Immature natural killer cell (primary cell): ENCODE results near the gene CAMK1D. TPM values are rescaled to one million over a fixed set of nuclear protein-coding genes. Genes with fewer than 3 reads are reported as not detected.

ENCODE experiments used
- DNase-seq, 3 donors: peaks; one replicate each; pipeline ENCODE4 v3.0.0; 2022; ENCODE audit warnings: mixed read lengths in 1 of 3
- H3K27ac Mint-ChIP-seq, 6 donors: one replicate each; pipeline ENCODE4 v1.8.0; 2020; ENCODE audit warnings: mixed read lengths in 6 of 6, mild to moderate bottlenecking in 5 of 6, inconsistent platforms in 4 of 6, moderate library complexity in 3 of 6
- H3K27me3 Mint-ChIP-seq, 3 donors: one replicate each; pipeline ENCODE4 v1.8.0; 2020 to 2021; ENCODE audit warnings: low read depth in 3 of 3, mild to moderate bottlenecking in 3 of 3, mixed read lengths in 3 of 3, moderate library complexity in 3 of 3, inconsistent platforms in 1 of 3
- H3K36me3 Mint-ChIP-seq, 3 donors: one replicate each; pipeline ENCODE4 v1.8.0; 2020; ENCODE audit warnings: mixed read lengths in 3 of 3, inconsistent platforms in 2 of 3, mild to moderate bottlenecking in 2 of 3
- H3K4me1 Mint-ChIP-seq, 2 donors: one replicate each; pipeline ENCODE4 v1.8.0; 2020; ENCODE audit warnings: inconsistent platforms in 2 of 2, mild to moderate bottlenecking in 2 of 2, mixed read lengths in 2 of 2, moderate library complexity in 1 of 2
- H3K4me3 Mint-ChIP-seq, 5 donors: one replicate each; pipeline ENCODE4 v1.8.0; 2020; ENCODE audit warnings: mild to moderate bottlenecking in 5 of 5, mixed read lengths in 5 of 5, inconsistent platforms in 3 of 5, moderate library complexity in 3 of 5
- H3K9me3 Mint-ChIP-seq, 6 donors: one replicate each; pipeline ENCODE4 v1.8.0; 2020; ENCODE audit warnings: mild to moderate bottlenecking in 6 of 6, mixed read lengths in 6 of 6, inconsistent platforms in 4 of 6, moderate library complexity in 3 of 6
- polyA plus RNA-seq, 3 donors: library from polyadenylated mRNA; unstranded; fragments of 300-500 nt; fragmentation: Illumina TruSeq; gene quantifications; one replicate each; pipeline ENCODE4 v1.2.3, GENCODE V29; 2021

The CAMK1D gene
- polyA plus RNA-seq, 3 donors from 2014 or later, result 5.3 to 19.3 (median 7.7) TPM

- no peak for DNase-seq
- no peak overlapping the region for H3K27ac Mint-ChIP-seq
- H3K27me3 Mint-ChIP-seq, result peaks cover 0 to 3% (median 0%) of the 10 kb centered on the region in 3 donors
- H3K4me1 Mint-ChIP-seq, result peaks cover 46 to 59% of the 10 kb centered on the region in 2 donors
- H3K9me3 Mint-ChIP-seq, result no peaks in the 10 kb centered on the region
- H3K4me3 Mint-ChIP-seq, result no peak overlapping the region
- peaks cover 3 to 8% (median 4%) of the 10 kb centered on the region in 3 donors for H3K36me3 Mint-ChIP-seq
Measured at GRCh38 chr10:12589291-12589690, 239.9 kb downstream of the CAMK1D start.

- Mint-ChIP-seq H3K4me1 (peaks cover 51 to 64% of the 10 kb centered on the region in 2 donors), H3K27me3 (peaks cover 0 to 8% (median 2%) of the 10 kb centered on the region in 3 donors), H3K9me3 (no peaks in the 10 kb centered on the region), H3K4me3 (no peak overlapping the region), H3K27ac (no peak overlapping the region), H3K36me3 (peaks cover 3 to 10% (median 4%) of the 10 kb centered on the region in 3 donors)
- DNase-seq, result no peak
Measured at GRCh38 chr10:12589791-12590190, 240.4 kb downstream of the CAMK1D start.

- H3K4me3 Mint-ChIP-seq, result no peak overlapping the region
- peaks cover 4 to 9% (median 5%) of the 10 kb centered on the region in 3 donors for H3K27me3 Mint-ChIP-seq
- peaks cover 0 to 8% (median 4%) of the 10 kb centered on the region in 3 donors for H3K36me3 Mint-ChIP-seq
- H3K27ac Mint-ChIP-seq, result peak overlapping the region in 3 of 6 donors; percentile 31 to 51 (median 47)
- H3K9me3 Mint-ChIP-seq, result peaks cover 0 to 2% (median 0%) of the 10 kb centered on the region in 6 donors
- peaks cover 59 to 70% of the 10 kb centered on the region in 2 donors for H3K4me1 Mint-ChIP-seq
- DNase-seq, result no peak
Measured at GRCh38 chr10:12590675-12591659, 241.6 kb downstream of the CAMK1D start.

- DNase-seq, result no peak
- Mint-ChIP-seq H3K36me3 (peaks cover 0 to 5% (median 4%) of the 10 kb centered on the region in 3 donors), H3K27me3 (peaks cover 5 to 10% (median 6%) of the 10 kb centered on the region in 3 donors), H3K4me3 (no peak overlapping the region), H3K27ac (peak overlapping the region in 5 of 6 donors; percentile 4 to 54 (median 26)), H3K4me1 (peaks cover 54 to 61% of the 10 kb centered on the region in 2 donors), H3K9me3 (peaks cover 0 to 2% (median 0%) of the 10 kb centered on the region in 6 donors)
Measured at GRCh38 chr10:12592967-12593366, 243.6 kb downstream of the CAMK1D start.

- Mint-ChIP-seq H3K36me3 (peaks cover 0 to 5% (median 4%) of the 10 kb centered on the region in 3 donors), H3K27me3 (peaks cover 5 to 7% (median 6%) of the 10 kb centered on the region in 3 donors), H3K9me3 (peaks cover 0 to 2% (median 0%) of the 10 kb centered on the region in 6 donors), H3K4me3 (peak overlapping the region; percentile 50 to 75 (median 73)), H3K27ac (peak overlapping the region; percentile 83 to 93 (median 90)), H3K4me1 (peaks cover 42 to 47% of the 10 kb centered on the region in 2 donors)
- DNase-seq, result peak; percentile 40 to 59 (median 52)
Measured at GRCh38 chr10:12594448-12594944, 245.1 kb downstream of the CAMK1D start.

- Mint-ChIP-seq H3K9me3 (peaks cover 0 to 2% (median 0%) of the 10 kb centered on the region in 6 donors), H3K4me3 (peak overlapping the region in 2 of 5 donors; percentile 34 to 73), H3K36me3 (peaks cover 0 to 5% (median 0%) of the 10 kb centered on the region in 3 donors), H3K27ac (peak overlapping the region in 5 of 6 donors; percentile 19 to 82 (median 52)), H3K27me3 (peaks cover 5 to 7% (median 6%) of the 10 kb centered on the region in 3 donors), H3K4me1 (peaks cover 42 to 49% of the 10 kb centered on the region in 2 donors)
- DNase-seq, result no peak
Measured at GRCh38 chr10:12595936-12596576, 246.7 kb downstream of the CAMK1D start.

GRCh38 chr10:12597176-12597575 lies 247.8 kb downstream of the CAMK1D start:
- Mint-ChIP-seq H3K4me3 (no peak overlapping the region), H3K9me3 (peaks cover 0 to 2% (median 0%) of the 10 kb centered on the region in 6 donors), H3K27me3 (peaks cover 5 to 7% (median 6%) of the 10 kb centered on the region in 3 donors), H3K27ac (no peak overlapping the region), H3K36me3 (peaks cover 0 to 5% (median 0%) of the 10 kb centered on the region in 3 donors), H3K4me1 (peaks cover 44 to 50% of the 10 kb centered on the region in 2 donors)
- no peak for DNase-seq

- Mint-ChIP-seq H3K4me1 (peaks cover 43 to 50% of the 10 kb centered on the region in 2 donors), H3K36me3 (peaks cover 0 to 5% (median 0%) of the 10 kb centered on the region in 3 donors), H3K9me3 (peaks cover 0 to 2% (median 0%) of the 10 kb centered on the region in 6 donors), H3K27ac (no peak overlapping the region), H3K27me3 (peaks cover 5 to 7% (median 6%) of the 10 kb centered on the region in 3 donors), H3K4me3 (no peak overlapping the region)
- DNase-seq, result no peak
Measured at GRCh38 chr10:12597788-12598765, 248.7 kb downstream of the CAMK1D start.

GRCh38 chr10:12600652-12601051 lies 251.3 kb downstream of the CAMK1D start:
- H3K27ac Mint-ChIP-seq, result no peak overlapping the region
- H3K4me1 Mint-ChIP-seq, result peaks cover 27 to 37% of the 10 kb centered on the region in 2 donors
- peaks cover 2 to 3% (median 3%) of the 10 kb centered on the region in 3 donors for H3K27me3 Mint-ChIP-seq

GRCh38 chr10:12602521-12602920 lies 253.2 kb downstream of the CAMK1D start:
- Mint-ChIP-seq H3K4me1 (peaks cover 30 to 41% of the 10 kb centered on the region in 2 donors), H3K27me3 (no peaks in the 10 kb centered on the region), H3K9me3 (no peaks in the 10 kb centered on the region), H3K36me3 (no peaks in the 10 kb centered on the region), H3K27ac (no peak overlapping the region), H3K4me3 (no peak overlapping the region)
- no peak for DNase-seq

More at GRCh38 chr10:12600652-12601051, 251.3 kb downstream of the CAMK1D start:
- Mint-ChIP-seq H3K36me3 (no peaks in the 10 kb centered on the region), H3K9me3 (peaks cover 0 to 2% (median 0%) of the 10 kb centered on the region in 6 donors), H3K4me3 (no peak overlapping the region)
- no peak for DNase-seq

- no peak overlapping the region for H3K4me3 Mint-ChIP-seq
Measured at GRCh38 chr10:12603766-12604470, 254.6 kb downstream of the CAMK1D start.

More at GRCh38 chr10:12603766-12604470, 254.6 kb downstream of the CAMK1D start:
- Mint-ChIP-seq H3K27ac (peak overlapping the region in 2 of 6 donors; percentile 3 to 5), H3K36me3 (no peaks in the 10 kb centered on the region), H3K9me3 (no peaks in the 10 kb centered on the region), H3K4me1 (peaks cover 30 to 47% of the 10 kb centered on the region in 2 donors), H3K27me3 (peaks cover 0 to 2% (median 0%) of the 10 kb centered on the region in 3 donors)
- DNase-seq, result no peak
